IMR-90 (cell line): Measurements from ENCODE around the gene POLG2. TPM values are rescaled to one million over a fixed set of nuclear protein-coding genes. Genes with fewer than 3 reads are reported as not detected.

ENCODE experiments used
- ATAC-seq: fragments of 200-7000 bp; cut with Tn5 transposase; 2 replicates; pipeline ENCODE4 v1.9.1; 2020; ENCODE audit warnings: low read depth, mild to moderate bottlenecking, moderate library complexity
- BruUV-seq: library from RNA; stranded (reverse); fragments of 400-500 nt; replicated peaks from 2 replicates; lab custom pipeline; 2021; lab: Mats Ljungman, UMichigan
- CTCF ChIA-PET: fragments of 300-600 bp; formaldehyde crosslinking; extraction: SDS; loops from one replicate; lab custom pipeline; 2021; ENCODE audit warnings: antibody characterized with exemption; lab: Yijun Ruan, JAX
- POLR2A ChIA-PET: fragments of 300-600 bp; sonication (Branson Sonifier 250); formaldehyde crosslinking; loops from one replicate; lab custom pipeline; 2022; ENCODE audit warnings: antibody characterized with exemption; ENCODE audit not compliant: unreplicated experiment; lab: Charles Lee
- DNase-seq: peaks from one replicate; pipeline ENCODE4 v3.0.0; 2013
- H2AFZ ChIP-seq: replicated peaks from 2 replicates; pipeline ENCODE3; 2013; ENCODE audit warnings: low read length, mild to moderate bottlenecking; ENCODE audit not compliant: poor library complexity
- H2AK5ac ChIP-seq: 2 replicates; pipeline ENCODE4 v1.6.1; 2013; ENCODE audit warnings: low read depth, low read length, inconsistent platforms
- H2AK9ac ChIP-seq: replicated peaks from 2 replicates; pipeline ENCODE3; 2013; ENCODE audit warnings: mild to moderate bottlenecking, low read depth, low read length, moderate library complexity; ENCODE audit not compliant: poor library complexity
- H2BK120ac ChIP-seq: 2 replicates; pipeline ENCODE4 v1.6.1; 2013; ENCODE audit warnings: low read depth, low read length, inconsistent platforms
- H2BK15ac ChIP-seq: 3 replicates; pipeline ENCODE4 v1.6.1; 2013; ENCODE audit warnings: low read depth, low read length, inconsistent platforms
- H2BK20ac ChIP-seq: 2 replicates; pipeline ENCODE4 v1.6.1; 2013; ENCODE audit warnings: low read depth, mild to moderate bottlenecking, inconsistent platforms, low read length, moderate library complexity
- H2BK5ac ChIP-seq: 2 replicates; pipeline ENCODE4 v1.6.1; 2013; ENCODE audit warnings: mild to moderate bottlenecking, low read depth, low read length, inconsistent platforms; ENCODE audit not compliant: poor library complexity, severe bottlenecking
- H3K14ac ChIP-seq: replicated peaks from 2 replicates; pipeline ENCODE4 v1.6.1; 2013; ENCODE audit warnings: low read depth, low read length, inconsistent platforms
- H3K18ac ChIP-seq: 2 replicates; pipeline ENCODE4 v1.6.1; 2013; ENCODE audit warnings: low read depth, low read length, control low read depth
- H3K23ac ChIP-seq: 2 replicates; pipeline ENCODE4 v1.6.1; 2013; ENCODE audit warnings: low read depth, low read length, inconsistent platforms
- H3K27ac ChIP-seq: 2 replicates; pipeline ENCODE4 v1.5.1; 2013; ENCODE audit warnings: mild to moderate bottlenecking, control low read depth, low read length; ENCODE audit not compliant: insufficient read depth
- H3K27me3 ChIP-seq: 2 replicates; pipeline ENCODE4 v1.6.1; 2013; ENCODE audit warnings: low read length; ENCODE audit not compliant: control insufficient read depth, insufficient read depth
- H3K36me3 ChIP-seq: 2 replicates; pipeline ENCODE4 v1.6.1; 2013; ENCODE audit warnings: low read length, mixed read lengths; ENCODE audit not compliant: control insufficient read depth, insufficient read depth
- H3K4ac ChIP-seq: 2 replicates; pipeline ENCODE4 v1.6.1; 2013; ENCODE audit warnings: low read depth, low read length, inconsistent platforms
- H3K4me1 ChIP-seq: 2 replicates; pipeline ENCODE4 v1.6.1; 2013; ENCODE audit warnings: low read length, mixed read lengths; ENCODE audit not compliant: control insufficient read depth, insufficient read depth
- H3K4me2 ChIP-seq: 2 replicates; pipeline ENCODE4 v1.6.1; 2013; ENCODE audit warnings: low read depth, mild to moderate bottlenecking, control low read depth, low read length, moderate library complexity
- H3K4me3 ChIP-seq: 2 replicates; pipeline ENCODE4 v1.5.1; 2013; ENCODE audit warnings: low read depth, mild to moderate bottlenecking, control low read depth, low read length, moderate library complexity; ENCODE audit not compliant: insufficient read depth
- H3K56ac ChIP-seq: 2 replicates; pipeline ENCODE4 v1.6.1; 2013; ENCODE audit warnings: low read length, inconsistent platforms; ENCODE audit not compliant: insufficient read depth; ENCODE audit errors: extremely low read depth
- H3K79me1 ChIP-seq, 2 experiments: 2 replicates each; pipeline ENCODE4 v1.6.1; 2013; ENCODE audit warnings: low read length in 2 of 2, inconsistent platforms in 1 of 2, low read depth in 1 of 2
- H3K9ac ChIP-seq: 2 replicates; pipeline ENCODE4 v1.6.1; 2013; ENCODE audit warnings: low read depth, low read length, control low read depth
- H3K9me1 ChIP-seq: 2 replicates; pipeline ENCODE4 v1.6.1; 2013; ENCODE audit warnings: low read length, inconsistent platforms; ENCODE audit not compliant: insufficient read depth
- H3K9me3 ChIP-seq: 2 replicates; pipeline ENCODE4 v1.6.1; 2013; ENCODE audit warnings: low read length; ENCODE audit not compliant: control insufficient read depth, insufficient read depth
- H4K20me1 ChIP-seq: 2 replicates; pipeline ENCODE4 v1.6.1; 2013; ENCODE audit warnings: low read length, inconsistent platforms; ENCODE audit not compliant: insufficient read depth
- H4K5ac ChIP-seq: 2 replicates; pipeline ENCODE4 v1.6.1; 2013; ENCODE audit warnings: mild to moderate bottlenecking, low read depth, low read length, control low read depth
- H4K8ac ChIP-seq, 2 experiments: 2 replicates each; pipeline ENCODE4 v1.6.1; 2013; ENCODE audit warnings: low read depth in 2 of 2, low read length in 2 of 2, control low read depth in 1 of 2, inconsistent platforms in 1 of 2
- H4K91ac ChIP-seq: 2 replicates; pipeline ENCODE4 v1.6.1; 2013; ENCODE audit warnings: low read depth, low read length, inconsistent platforms; ENCODE audit not compliant: insufficient read depth
- CHD1 ChIP-seq: IDR thresholded peaks from 2 replicates; pipeline ENCODE4 v1.6.1; 2012; ENCODE audit warnings: low read depth, low read length, improper control_type of control experiment
- CTCF ChIP-seq: conservative IDR thresholded peaks from 2 replicates; pipeline ENCODE4 v1.5.1; 2012; ENCODE audit warnings: mild to moderate bottlenecking, low read depth, low read length, improper control_type of control experiment
- ELK1 ChIP-seq: fragments of 150-350 bp; IDR thresholded peaks from 2 replicates; pipeline ENCODE4 v1.6.1; 2016; ENCODE audit warnings: low read depth, mild to moderate bottlenecking, low read length, moderate library complexity, borderline replicate concordance
- FOS ChIP-seq: fragments of 150-350 bp; IDR thresholded peaks from 2 replicates; pipeline ENCODE4 v1.6.1; 2016; ENCODE audit warnings: low read depth, low read length
- MXI1 ChIP-seq: IDR thresholded peaks from 2 replicates; pipeline ENCODE4 v1.6.1; 2012; ENCODE audit warnings: low read depth, mild to moderate bottlenecking, low read length, moderate library complexity, borderline replicate concordance
- NFE2L2 ChIP-seq: fragments of 150-350 bp; IDR thresholded peaks from 2 replicates; pipeline ENCODE4 v1.6.1; 2016; ENCODE audit warnings: low read depth, mild to moderate bottlenecking, low read length
- RAD21 ChIP-seq: IDR thresholded peaks from 2 replicates; pipeline ENCODE4 v1.6.1; 2012; ENCODE audit warnings: low read length, improper control_type of control experiment
- RCOR1 ChIP-seq: IDR thresholded peaks from 2 replicates; pipeline ENCODE4 v1.6.1; 2012; ENCODE audit warnings: mild to moderate bottlenecking, low read length, improper control_type of control experiment; ENCODE audit not compliant: insufficient replicate concordance
- USF2 ChIP-seq: fragments of 150-350 bp; IDR thresholded peaks from 2 replicates; pipeline ENCODE4 v1.6.1; 2017; ENCODE audit warnings: mild to moderate bottlenecking, antibody characterized with exemption, low read length, low read depth
- WGBS, 2 experiments: methylation state at CpG; one replicate each; pipeline versions ENCODE4 v1.1.5 to v1.1.7; 2013; ENCODE audit warnings: missing lambda C conversion rate in 2 of 2; ENCODE audit not compliant: insufficient read length in 1 of 2; ENCODE audit errors: extremely low coverage in 2 of 2; 5-methylcytosine and 5-hydroxymethylcytosine counted together
- dilution Hi-C: fragments of 300-500 bp; cut with HindIII; formaldehyde crosslinking; loops from one replicate; pipeline ENCODE4 v1.14.3; 2018; ENCODE audit warnings: low sequenced_read_pairs; ENCODE audit not compliant: unreplicated experiment
- in situ Hi-C: fragments of 300-500 bp; cut with MboI; formaldehyde crosslinking; loops from 3 replicates; pipeline ENCODE4 v1.14.3; 2019; ENCODE audit warnings: low sequenced_read_pairs, inconsistent platforms, mixed read lengths
- intact Hi-C: fragments of 100-400 bp; cut with micrococcal nuclease; formaldehyde crosslinking; loops from 2 replicates; pipeline ENCODE4 v1.10.0; 2022
- polyA plus RNA-seq, 3 experiments: library from polyadenylated mRNA; depleted of rRNA; stranded (reverse); fragments of >200 nt; gene quantifications; 2 replicates each; pipeline ENCODE4 v1.2.3, GENCODE V29; 2012; ENCODE audit warnings: low replicate concordance in 1 of 3
- total RNA-seq: library from RNA; depleted of rRNA; stranded (reverse); fragments of >200 nt; gene quantifications from 2 replicates; pipeline ENCODE4 v1.2.3, GENCODE V29; 2012

The POLG2 gene
- total and polyA plus RNA-seq, 2 of the 4 experiments (the other 2 are of a cell fraction): 7.0 to 7.7 TPM

DNA sequence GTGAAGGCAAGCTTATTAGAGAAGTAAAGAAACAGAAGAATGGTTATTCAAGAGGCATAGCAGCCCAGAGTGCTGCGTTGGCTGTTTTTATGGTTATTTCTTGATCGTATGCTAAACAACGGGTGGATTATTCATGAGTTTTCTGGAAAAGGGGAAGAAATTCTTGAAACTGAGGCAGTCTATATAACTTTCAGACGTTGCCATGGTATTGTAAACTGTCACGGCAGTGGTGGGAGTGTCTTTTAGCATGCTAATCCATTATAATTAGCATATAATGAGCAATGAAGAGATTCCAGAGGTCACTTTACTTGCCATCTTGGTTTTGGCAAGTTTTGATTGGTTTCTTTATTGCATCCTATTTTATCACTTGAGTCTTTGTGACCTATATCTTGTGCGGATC is 65.3 kb downstream of the POLG2 start:
- Histone ChIP-seq H3K4me1 (no peaks in the 10 kb centered on the region), H3K9me3 (no peaks in the 10 kb centered on the region), H4K8ac (no peak overlapping the region), H4K20me1 (no peaks in the 10 kb centered on the region), H3K23ac (no peak overlapping the region), H3K4ac (no peak overlapping the region), H2AK5ac (no peak overlapping the region), H3K79me1 (no peaks in the 10 kb centered on the region), H3K27me3 (peaks cover 25% of the 10 kb centered on the region), H3K56ac (no peak overlapping the region), H4K91ac (no peak overlapping the region), H3K14ac (no peak overlapping the region), H3K9me1 (no peaks in the 10 kb centered on the region), H3K18ac (no peak overlapping the region), H3K4me2 (no peak overlapping the region), H3K4me3 (no peak overlapping the region), H3K36me3 (no peaks in the 10 kb centered on the region), H3K27ac (no peak overlapping the region), H2BK120ac (no peak overlapping the region), H2AK9ac (no peak overlapping the region), H4K5ac (no peak overlapping the region), H2AFZ (no peak overlapping the region), H2BK20ac (no peak overlapping the region), H2BK15ac (no peak overlapping the region), H3K9ac (no peak overlapping the region), H2BK5ac (no peak overlapping the region)
- POLR2A ChIA-PET: no interaction called here
- intact Hi-C loops (no loop called here), dilution Hi-C loops (no loop called here), in situ Hi-C loops (no loop called here)
- CTCF ChIA-PET: no interaction called here
- ATAC-seq: no peak
- no TSS peak for BruUV-seq
- DNase-seq: no peak
- TF ChIP-seq MXI1 (no peak), FOS (no peak), USF2 (no peak), ELK1 (no peak), CHD1 (no peak), RAD21 (no peak), CTCF (no peak), RCOR1 (no peak), NFE2L2 (no peak)
- WGBS, 2 experiments: 93% methylated on average over 3 of the region's 6 CpGs; no CpG with 5 or more reads in 1 of the 2 experiments
